ENCODE results near the gene H6PD.

Gene H6PD

GRCh38 chr1:9242338-9242969 is 7.9 kb downstream of the H6PD start:
- DNase-seq, result no peak

DNA sequence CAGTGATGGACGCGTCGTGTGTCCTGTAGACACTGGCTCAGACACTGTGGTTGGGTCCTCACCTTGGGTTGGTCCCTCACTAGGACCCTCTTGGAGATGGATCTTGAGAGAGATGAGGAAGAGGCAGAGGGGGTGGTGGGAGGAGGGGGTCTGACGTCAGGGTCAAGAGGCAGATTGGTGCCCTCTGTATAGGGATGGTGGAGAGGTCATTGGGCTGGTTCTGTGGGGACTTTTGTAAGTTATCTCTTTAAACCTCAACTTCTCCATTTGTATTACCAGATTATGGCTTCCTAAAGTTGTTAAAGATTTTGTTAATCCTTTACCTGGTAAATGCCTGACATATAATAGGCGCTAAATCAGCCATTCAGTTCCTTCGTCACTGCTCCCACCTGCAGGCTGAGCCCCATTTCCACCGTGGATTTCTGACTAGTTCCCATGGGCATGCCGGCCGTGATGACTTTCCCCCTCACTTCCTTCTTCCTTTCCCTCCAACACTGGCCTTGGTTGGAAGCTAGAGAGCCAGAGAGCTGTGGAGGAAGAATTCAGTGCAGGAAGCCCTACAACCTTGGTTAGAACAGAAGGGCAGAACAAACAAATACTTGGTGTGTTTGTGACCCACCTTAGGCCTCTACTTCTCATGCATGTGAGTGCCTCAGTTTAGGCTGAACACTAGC is 8.6 kb downstream of the H6PD start:
- no peak for DNase-seq

GRCh38 chr1:9244501-9245229 is 10.1 kb downstream of the H6PD start:
- DNase-seq, result no peak

DNA sequence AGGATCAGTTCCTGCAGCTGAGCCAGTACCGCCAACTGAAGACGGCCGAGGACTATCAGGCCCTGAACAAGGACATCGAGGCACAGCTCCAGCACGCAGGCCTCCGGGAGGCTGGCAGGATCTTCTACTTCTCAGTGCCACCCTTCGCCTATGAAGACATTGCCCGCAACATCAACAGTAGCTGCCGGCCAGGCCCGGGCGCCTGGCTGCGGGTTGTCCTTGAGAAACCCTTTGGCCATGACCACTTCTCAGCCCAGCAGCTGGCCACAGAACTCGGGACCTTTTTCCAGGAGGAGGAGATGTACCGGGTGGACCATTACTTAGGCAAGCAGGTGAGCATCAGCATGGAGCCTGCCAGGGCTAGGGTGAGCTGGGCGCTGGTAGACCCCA is 10.7 kb downstream of the H6PD start:
- DNase-seq, result no peak

DNA sequence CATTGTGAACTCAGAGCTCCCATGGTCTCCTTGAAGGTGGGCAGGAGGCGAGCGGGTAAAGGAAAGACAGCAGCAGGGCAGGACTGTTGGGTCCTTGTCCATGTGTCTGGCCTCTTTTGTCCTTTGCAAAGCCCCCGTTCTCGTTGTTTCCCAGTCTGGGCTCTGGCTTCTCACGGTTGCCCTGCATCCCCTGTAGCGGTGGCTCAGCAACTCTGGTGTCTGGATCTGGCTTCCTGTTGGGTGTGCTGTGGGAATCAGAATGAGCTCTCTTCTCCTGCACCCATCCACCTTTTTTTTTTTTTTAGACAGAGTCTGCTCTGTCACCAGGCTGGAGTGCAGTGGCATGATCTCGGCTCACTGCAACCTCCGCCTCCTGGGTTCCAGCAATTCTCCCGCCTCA is 11.1 kb downstream of the H6PD start:
- no peak for DNase-seq

GRCh38 chr1:9246215-9246614 is 11.6 kb downstream of the H6PD start:
- DNase-seq, result no peak

DNA sequence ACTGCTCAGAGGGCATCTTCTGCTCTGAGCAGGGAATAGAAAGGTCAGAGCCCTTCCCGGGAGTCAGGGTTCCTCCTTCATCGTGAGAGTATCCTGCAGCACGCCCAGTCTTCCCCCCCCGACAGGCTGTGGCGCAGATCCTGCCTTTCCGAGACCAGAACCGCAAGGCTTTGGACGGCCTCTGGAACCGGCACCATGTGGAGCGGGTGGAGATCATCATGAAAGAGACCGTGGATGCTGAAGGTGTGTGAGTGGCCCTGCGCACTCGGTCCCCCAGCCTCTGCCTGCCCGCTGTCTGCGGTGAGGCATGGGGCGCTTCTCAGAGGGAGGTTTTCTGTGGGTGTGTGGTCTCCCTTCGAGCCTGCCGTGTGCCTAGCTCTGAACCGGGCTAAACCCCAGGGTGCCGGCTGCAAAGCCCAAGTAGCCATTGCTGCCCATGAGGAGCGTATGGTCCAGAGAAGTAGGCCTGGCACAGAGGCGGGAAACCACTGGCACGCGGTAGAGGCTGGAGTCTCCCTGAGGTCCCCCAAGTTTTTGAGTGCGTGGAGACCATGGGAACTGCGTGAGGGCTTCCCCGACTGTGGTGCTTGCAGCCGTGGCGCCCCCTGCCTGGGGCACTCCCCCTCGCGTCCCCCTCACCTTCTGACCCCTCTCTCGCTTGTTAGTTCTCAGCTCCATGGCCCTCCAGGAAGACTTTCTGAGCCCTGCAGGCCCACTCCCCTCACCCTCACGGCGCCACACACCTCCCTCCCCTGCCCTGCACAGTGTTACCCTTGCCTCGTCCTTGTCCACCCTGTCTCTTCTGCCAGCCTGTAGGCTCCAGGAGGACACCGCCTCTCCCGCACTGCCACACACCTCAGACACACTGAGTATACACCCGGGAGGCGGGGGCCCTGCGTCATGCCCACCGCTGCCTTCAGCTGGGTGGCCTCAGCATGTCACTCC is 12.5 kb downstream of the H6PD start:
- no peak for DNase-seq

- DNase-seq, result no peak
Measured at GRCh38 chr1:9247894-9248293, 13.3 kb downstream of the H6PD start.

- DNase-seq, result no peak
Measured at GRCh38 chr1:9248341-9249262, 14.0 kb downstream of the H6PD start.

DNA sequence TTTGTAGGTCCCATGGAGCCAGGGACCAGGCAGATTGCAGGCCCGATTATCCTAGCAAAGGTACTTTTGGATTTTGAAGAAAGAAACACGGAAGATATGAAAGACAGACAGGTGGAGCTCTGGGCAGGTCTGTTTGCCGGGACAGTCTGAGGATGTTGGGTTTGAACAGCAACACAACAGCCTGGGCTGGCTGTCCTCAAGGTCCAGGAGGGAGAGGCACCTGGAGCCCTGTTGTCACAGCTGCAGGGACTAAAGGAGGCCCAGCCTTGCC is 14.6 kb downstream of the H6PD start:
- no peak for DNase-seq

DNA sequence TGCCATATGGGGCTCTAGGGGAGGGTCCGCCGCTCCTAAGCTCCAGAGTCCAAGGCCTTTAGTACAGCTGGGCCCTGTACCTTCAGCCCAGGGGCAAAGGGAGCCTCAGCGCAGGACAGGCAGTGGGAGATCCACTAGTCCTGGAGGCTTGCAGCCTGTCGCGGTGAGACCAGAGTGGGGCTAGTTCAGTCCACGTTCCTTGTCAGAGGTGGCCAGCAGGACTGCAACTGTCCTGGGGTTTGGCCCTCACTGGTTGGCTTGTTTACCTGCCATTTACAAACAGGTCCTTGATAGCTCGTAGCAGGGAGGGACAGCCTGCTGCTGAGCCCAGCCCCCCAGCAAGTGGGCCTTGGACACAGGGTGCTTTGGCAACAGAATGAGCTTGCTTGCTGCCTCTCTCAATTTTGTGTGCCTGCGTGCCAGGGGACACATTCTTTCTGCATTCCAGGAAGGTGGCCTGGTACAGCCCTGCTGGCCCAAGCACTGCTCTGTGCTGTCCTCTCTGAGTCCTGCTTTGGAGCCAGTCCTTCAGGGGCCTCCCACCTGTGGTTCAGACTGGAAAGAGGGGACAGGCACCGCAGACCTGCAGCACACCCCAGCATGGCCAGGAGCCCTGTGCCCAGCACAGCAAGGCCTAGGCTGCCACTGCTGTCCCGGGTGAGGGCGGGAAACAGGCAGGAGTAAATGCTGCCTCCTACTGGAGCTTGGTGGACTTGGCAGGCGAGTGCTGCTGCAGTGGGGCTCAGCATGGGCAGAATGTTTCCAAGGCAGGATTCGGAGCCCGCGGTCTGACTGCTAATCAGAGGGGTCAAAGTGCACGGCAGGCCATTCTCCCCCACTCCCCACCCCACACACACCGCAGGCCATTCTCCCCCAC is 15.2 kb downstream of the H6PD start:
- no peak for DNase-seq

DNA sequence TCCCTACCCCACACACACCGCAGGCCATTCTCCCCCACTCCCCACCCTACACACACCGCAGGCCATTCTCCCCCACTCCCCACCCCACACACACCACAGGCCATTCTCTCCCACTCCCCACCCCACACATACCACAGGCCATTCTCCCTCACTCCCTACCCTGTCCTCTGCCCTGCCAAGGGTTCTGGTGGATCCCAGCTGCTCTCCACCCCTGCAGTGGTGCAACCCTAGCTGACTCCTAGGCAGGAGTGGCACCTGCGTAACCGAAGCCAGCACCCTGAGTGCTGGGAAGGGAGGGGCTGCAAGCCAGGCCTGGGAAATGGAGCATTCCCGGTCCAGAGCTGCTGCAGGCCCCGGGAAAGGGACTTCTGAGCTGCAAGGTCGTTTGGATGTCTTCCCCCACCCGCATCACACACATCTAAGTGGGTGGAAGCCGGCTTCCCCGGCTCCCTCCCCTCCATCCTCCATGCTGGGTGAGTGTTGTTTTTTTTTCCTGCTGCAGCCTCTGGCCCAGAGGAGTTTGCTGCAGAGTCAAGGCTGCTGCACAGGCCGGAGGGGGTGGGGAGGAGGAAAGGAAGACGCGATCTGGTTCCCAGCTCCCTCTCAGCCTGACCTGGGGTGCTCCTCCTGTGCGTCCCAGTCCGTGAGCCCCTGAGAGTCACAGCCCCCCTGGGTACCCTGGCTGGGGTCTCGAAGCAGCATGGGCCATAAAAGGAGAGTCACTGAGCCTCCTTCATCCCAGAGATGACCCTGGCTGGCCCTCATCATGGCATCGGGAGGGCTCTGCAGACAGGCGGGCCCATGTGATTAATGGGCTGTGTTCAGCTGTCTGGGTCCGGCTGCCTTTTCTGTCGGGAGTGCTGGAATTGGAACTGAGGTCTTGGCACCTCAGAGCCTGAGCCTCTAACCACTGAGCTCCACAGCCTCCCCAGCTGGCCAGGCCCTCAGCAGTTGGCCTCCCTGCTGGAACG is 16.1 kb downstream of the H6PD start:
- DNase-seq, result peak in 1 of 2 experiments; percentile 15

GRCh38 chr1:9251501-9251900 is 16.9 kb downstream of the H6PD start:
- DNase-seq, result no peak

GRCh38 chr1:9253004-9253403 is 18.4 kb downstream of the H6PD start:
- no peak for DNase-seq

- DNase-seq, result no peak
Measured at GRCh38 chr1:9253453-9254105, 19.0 kb downstream of the H6PD start.

DNA sequence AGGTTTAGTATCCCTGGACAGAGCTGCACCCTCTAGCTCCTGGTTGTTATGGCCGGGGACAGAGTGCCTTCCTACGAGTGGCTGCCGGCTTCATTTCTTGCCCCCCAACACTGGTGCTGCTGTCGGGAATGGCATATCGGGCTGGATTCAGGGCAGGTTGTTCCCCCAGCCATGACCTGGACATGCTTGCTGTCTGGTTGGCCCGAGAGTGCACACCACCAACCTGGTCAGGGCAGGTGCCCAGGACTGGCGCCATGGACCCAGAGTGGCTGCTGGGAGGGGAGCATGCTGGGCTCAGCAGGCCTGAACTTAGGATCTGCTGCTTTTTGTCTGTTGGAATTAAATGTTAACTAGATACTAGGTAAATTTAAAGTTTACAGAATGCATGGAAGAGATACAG is 21.8 kb downstream of the H6PD start:
- no peak for DNase-seq

DNA sequence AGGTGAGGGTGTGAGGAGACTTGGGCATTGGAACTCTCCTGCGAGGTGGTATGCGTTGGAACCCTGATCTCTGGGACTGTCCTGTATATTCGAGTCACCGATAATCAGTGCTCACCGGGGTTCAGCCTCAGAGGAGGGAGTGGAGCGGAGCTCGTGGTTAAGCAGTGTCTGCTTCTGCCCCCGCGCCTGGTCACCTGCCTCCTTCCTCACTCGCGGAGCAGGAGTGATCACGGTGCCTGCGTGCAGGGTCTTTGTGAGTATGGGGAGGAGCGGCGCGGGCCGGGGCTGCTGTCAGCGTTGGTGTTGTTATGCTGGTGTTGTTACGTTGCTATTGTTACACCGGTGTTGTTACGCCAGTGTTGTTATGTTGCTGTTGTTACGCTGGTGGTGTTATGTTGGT is 23.3 kb downstream of the H6PD start:
- DNase-seq, result no peak

DNA sequence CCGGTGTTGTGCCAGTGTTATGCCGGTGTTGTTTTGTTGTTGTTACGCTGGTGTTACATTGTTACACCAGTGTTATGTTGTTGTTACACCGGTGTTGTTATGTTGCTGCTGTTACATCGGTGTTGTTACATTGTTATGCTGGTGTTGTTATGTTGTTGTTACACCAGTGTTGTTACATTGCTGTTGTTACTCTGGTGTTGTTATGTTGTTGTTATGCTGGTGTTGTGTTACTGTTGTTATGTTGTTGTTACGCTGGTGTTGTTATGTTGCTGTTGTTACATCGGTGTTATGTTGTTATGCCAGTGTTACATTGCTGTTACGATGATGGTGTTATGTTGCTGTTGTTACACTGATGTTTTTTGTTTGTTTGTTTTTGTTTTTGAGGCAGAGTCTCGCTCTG is 24.1 kb downstream of the H6PD start:
- no peak for DNase-seq

- DNase-seq, result no peak
Measured at GRCh38 chr1:9260059-9260766, 25.6 kb downstream of the H6PD start.
